ENCODE measurements around the gene METTL1. TPM values are rescaled to one million over a fixed set of nuclear protein-coding genes. Genes with fewer than 3 reads are reported as not detected.

METTL1 gene
- total and polyA plus RNA-seq, 2 experiments from 2014 or later, result 18.9 to 39.5 TPM

DNA sequence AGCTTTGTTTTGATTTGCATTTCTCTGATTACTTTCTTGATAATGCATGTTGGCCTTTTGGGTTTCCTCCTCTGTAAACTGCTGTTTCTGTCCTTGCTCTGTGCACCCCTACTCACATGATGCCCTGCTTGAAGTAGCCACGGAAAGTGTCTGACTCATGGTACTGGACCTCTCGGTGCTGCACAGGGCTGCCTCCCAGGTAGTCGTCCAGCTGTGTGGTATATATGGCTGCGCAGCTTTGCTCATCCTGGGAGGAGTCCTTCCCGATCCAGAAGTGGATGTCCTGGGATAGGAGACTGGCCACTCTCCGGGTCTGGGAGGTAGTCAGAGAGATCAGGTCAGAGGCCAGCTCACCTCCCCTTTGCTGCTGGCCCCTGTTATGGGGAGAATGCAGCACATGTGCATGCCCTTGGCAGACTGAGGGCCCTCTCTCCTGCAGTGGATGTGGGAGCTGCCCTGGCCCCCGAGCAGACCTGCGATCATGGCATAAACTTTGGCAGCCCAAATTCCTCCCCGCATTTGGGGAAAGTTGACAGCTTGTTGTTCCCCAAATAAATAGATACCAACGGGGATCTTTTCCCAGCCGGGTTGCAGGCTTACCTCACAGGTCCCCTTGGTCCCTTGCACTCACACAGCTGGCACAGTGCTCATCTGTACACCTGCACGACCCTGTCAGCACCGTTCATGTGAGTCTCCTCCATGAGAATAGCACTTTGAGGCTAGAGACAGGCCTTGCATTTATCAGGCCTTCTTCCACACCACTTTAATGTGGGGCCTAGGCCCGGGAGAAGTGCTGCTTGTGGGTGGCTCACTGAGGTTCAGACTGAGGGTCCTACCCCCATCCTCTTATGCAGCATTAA lies 41.4 kb upstream of the METTL1 start:
- TF ChIP-seq ZNF331 (CRISPR knock-in tag; IDR thresholded peaks at IDR 0.05; ENCODE audit: low read depth) (no peak), NANOG (IDR thresholded peaks at IDR 0.05; ENCODE audit: borderline replicate concordance) (no peak), STAT1 (IDR thresholded peaks at IDR 0.05; ENCODE audit: unreplicated experiment) (no peak), CREB1 (CRISPR knock-in tag; IDR thresholded peaks at IDR 0.05; ENCODE audit: low read depth) (no peak), POLR2AphosphoS5 (IDR thresholded peaks at IDR 0.05; ENCODE audit: low read depth) (no peak), EZH2phosphoT487 (IDR thresholded peaks at IDR 0.05; ENCODE audit: unreplicated experiment) (no peak), ZNF114 (CRISPR knock-in tag; IDR thresholded peaks at IDR 0.05) (no peak), JUNB (IDR thresholded peaks at IDR 0.05; ENCODE audit: unreplicated experiment) (no peak), EZH2 (IDR thresholded peaks at IDR 0.05; ENCODE audit: low read depth, unreplicated experiment) (no peak), ZNF462 (CRISPR knock-in tag; IDR thresholded peaks at IDR 0.05) (no peak)
- TF ChIP-seq, protein P1, sequence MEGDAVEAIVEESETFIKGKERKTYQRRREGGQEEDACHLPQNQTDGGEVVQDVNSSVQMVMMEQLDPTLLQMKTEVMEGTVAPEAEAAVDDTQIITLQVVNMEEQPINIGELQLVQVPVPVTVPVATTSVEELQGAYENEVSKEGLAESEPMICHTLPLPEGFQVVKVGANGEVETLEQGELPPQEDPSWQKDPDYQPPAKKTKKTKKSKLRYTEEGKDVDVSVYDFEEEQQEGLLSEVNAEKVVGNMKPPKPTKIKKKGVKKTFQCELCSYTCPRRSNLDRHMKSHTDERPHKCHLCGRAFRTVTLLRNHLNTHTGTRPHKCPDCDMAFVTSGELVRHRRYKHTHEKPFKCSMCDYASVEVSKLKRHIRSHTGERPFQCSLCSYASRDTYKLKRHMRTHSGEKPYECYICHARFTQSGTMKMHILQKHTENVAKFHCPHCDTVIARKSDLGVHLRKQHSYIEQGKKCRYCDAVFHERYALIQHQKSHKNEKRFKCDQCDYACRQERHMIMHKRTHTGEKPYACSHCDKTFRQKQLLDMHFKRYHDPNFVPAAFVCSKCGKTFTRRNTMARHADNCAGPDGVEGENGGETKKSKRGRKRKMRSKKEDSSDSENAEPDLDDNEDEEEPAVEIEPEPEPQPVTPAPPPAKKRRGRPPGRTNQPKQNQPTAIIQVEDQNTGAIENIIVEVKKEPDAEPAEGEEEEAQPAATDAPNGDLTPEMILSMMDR (conservative IDR thresholded peaks at IDR 0.05; ENCODE audit: low read depth in 2 of 2), result no peak
- TF ChIP-seq, protein P2, sequence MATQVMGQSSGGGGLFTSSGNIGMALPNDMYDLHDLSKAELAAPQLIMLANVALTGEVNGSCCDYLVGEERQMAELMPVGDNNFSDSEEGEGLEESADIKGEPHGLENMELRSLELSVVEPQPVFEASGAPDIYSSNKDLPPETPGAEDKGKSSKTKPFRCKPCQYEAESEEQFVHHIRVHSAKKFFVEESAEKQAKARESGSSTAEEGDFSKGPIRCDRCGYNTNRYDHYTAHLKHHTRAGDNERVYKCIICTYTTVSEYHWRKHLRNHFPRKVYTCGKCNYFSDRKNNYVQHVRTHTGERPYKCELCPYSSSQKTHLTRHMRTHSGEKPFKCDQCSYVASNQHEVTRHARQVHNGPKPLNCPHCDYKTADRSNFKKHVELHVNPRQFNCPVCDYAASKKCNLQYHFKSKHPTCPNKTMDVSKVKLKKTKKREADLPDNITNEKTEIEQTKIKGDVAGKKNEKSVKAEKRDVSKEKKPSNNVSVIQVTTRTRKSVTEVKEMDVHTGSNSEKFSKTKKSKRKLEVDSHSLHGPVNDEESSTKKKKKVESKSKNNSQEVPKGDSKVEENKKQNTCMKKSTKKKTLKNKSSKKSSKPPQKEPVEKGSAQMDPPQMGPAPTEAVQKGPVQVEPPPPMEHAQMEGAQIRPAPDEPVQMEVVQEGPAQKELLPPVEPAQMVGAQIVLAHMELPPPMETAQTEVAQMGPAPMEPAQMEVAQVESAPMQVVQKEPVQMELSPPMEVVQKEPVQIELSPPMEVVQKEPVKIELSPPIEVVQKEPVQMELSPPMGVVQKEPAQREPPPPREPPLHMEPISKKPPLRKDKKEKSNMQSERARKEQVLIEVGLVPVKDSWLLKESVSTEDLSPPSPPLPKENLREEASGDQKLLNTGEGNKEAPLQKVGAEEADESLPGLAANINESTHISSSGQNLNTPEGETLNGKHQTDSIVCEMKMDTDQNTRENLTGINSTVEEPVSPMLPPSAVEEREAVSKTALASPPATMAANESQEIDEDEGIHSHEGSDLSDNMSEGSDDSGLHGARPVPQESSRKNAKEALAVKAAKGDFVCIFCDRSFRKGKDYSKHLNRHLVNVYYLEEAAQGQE (IDR thresholded peaks at IDR 0.05; ENCODE audit: unreplicated experiment), result no peak
- TF ChIP-seq, protein P3, sequence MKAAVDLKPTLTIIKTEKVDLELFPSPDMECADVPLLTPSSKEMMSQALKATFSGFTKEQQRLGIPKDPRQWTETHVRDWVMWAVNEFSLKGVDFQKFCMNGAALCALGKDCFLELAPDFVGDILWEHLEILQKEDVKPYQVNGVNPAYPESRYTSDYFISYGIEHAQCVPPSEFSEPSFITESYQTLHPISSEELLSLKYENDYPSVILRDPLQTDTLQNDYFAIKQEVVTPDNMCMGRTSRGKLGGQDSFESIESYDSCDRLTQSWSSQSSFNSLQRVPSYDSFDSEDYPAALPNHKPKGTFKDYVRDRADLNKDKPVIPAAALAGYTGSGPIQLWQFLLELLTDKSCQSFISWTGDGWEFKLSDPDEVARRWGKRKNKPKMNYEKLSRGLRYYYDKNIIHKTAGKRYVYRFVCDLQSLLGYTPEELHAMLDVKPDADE (IDR thresholded peaks at IDR 0.05), result no peak
- Histone ChIP-seq H3F3A (replicated peaks; ENCODE audit: low read depth) (no peaks in the 10 kb centered on the region; the same call in 1 of the 2 replicates), H3K36me3 (ENCODE audit: insufficient read depth) (no peaks in the 10 kb centered on the region), H3K9me2 (ENCODE audit: insufficient read depth) (no peaks in the 10 kb centered on the region; the same call in 1 of the 2 replicates), H4K20me1 (replicated peaks; ENCODE audit: insufficient read depth) (no peaks in the 10 kb centered on the region; the same call in 1 of the 2 replicates), H3K79me2 (replicated peaks; ENCODE audit: insufficient read depth) (no peaks in the 10 kb centered on the region), H3K27me3 (ENCODE audit: insufficient read depth) (no peaks in the 10 kb centered on the region), H3K4me1 (ENCODE audit: insufficient read depth) (0 out of 2 replicates have a peak, but pooled peaks cover 5% of the 10 kb centered on the region), H3K4me2 (no peak overlapping the region), H3K4me3 (no peak overlapping the region), H3K27ac (ENCODE audit: low read depth) (no peak overlapping the region), H2AFZ (no peak overlapping the region)
- Mint-ChIP-seq H3K27me3 (ENCODE audit: insufficient read depth, low read depth, poor library complexity) (peaks cover 11% of the 10 kb centered on the region), H3K27ac (no peak overlapping the region), H3K4me1 (peaks cover 11% of the 10 kb centered on the region), H3K9me3 (no peaks in the 10 kb centered on the region), H3K4me3 (no peak overlapping the region), H3K36me3 (ENCODE audit: low read depth) (peaks cover 4% of the 10 kb centered on the region; the same call in 2 of the 3 replicates)
- DNase-seq (ENCODE audit: low spot score) (no peak), ATAC-seq (no peak)
